ENCODE measurements around the gene ITGAD. TPM values are rescaled to one million over a fixed set of nuclear protein-coding genes. Genes with fewer than 3 reads are reported as not detected.

Gene ITGAD
- total and polyA plus RNA-seq, 11 donors, result 0.41 to 0.80 TPM; not detected in 9

DNA sequence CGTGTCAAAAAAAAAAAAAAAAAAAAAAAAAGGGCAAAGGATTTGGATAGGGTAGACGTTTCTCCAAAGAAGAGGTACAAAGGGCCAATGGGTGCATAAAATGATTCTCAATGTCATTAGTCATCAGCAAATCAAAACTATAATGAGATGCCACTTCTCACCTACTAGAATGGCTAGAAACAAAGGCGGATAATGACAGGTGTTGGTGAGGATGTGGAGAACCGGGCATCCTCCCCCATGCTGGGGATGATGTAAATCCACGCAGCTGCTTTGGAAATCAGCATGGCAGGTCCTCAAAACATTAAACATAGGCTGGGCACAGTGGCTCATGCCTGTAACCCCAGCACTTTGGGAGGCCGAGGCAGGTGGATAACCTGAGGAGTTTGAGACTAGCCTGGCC is 28.7 kb upstream of the ITGAD start:
- peaks cover 0 to 5% (median 0%) of the 10 kb centered on the region in 9 donors for H3K27me3 ChIP-seq
- intact Hi-C loops (cut with DNase I), result loop anchor here in 1 of 10 donors (5.0 kb wide), 1 partner anchor 97 kb away; no protein-coding TSS in a partner anchor
- no peaks in the 10 kb centered on the region for H3K9me3 ChIP-seq
- no peak overlapping the region for H3K4me3 ChIP-seq
- DNase-seq (peak in 1 of 5 donors; percentile 8), ATAC-seq (no peak)
- 72 to 86% (median 80%) methylated on average over 6 of the region's 6 CpGs for WGBS, 4 donors
- peaks cover 0 to 24% (median 0%) of the 10 kb centered on the region in 12 donors for H3K4me1 ChIP-seq
- H3K36me3 ChIP-seq, result no peaks in the 10 kb centered on the region
- TF ChIP-seq CTCF (IDR thresholded peaks at IDR 0.05), result no peak
- H3K27ac ChIP-seq, result no peak overlapping the region

DNA sequence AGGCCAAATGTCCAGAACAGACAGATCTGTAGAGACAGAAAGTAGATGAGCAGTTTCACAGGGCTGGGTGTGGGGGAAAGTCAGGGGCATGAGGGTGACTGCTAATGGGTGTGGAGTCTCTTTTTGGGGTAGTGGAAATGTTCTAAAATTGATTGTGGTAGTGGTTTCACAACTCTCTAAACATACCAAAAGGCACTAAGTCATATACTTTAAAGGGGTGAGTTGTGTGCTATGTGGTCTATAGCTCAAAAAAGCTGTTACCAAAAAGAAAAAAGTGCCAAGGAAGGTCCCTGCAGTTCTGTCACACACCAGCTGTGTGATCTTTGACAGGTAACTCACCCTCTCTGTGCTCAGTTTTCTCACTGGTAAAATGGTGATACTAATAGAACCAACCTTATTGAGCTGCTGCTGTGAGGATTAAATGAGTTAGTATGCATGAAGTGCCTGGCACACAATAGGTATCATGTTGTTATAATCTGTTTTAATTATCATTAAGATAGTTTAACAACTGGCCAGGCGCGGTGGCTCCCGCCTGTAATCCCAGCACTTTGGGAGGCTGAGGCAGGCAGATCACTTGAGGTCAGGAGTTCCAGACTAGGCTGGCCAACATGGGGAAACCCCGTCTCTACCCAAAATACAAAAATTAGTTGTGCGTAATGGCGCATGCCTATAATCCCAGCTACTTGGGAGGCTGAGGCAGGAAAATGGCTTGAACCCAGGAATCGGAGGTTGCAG is 27.8 kb upstream of the ITGAD start:
- H3K4me3 ChIP-seq, result no peak overlapping the region
- peaks cover 0 to 24% (median 0%) of the 10 kb centered on the region in 12 donors for H3K4me1 ChIP-seq
- intact Hi-C loops (cut with DNase I), result no loop called here
- peak in 1 of 5 donors; percentile 3 for DNase-seq
- H3K9me3 ChIP-seq, result no peaks in the 10 kb centered on the region
- H3K27ac ChIP-seq, result no peak overlapping the region
- WGBS, 4 donors, result 87 to 90% (median 88%) methylated on average over 7 of the region's 7 CpGs
- peaks cover 0 to 5% (median 0%) of the 10 kb centered on the region in 9 donors for H3K27me3 ChIP-seq
- TF ChIP-seq CTCF (IDR thresholded peaks at IDR 0.05), result no peak
- no peak for TF ChIP-seq POLR2A (IDR thresholded peaks at IDR 0.05)
- peak in 1 of 4 donors; percentile 11 for ATAC-seq
- no peaks in the 10 kb centered on the region for H3K36me3 ChIP-seq

GRCh38 chr16:31367853-31368252 is 25.3 kb upstream of the ITGAD start:
- ATAC-seq (peak in 2 of 4 donors; percentile 61 to 64), DNase-seq (no peak)
- intact Hi-C loops (cut with DNase I), result no loop called here
- H3K4me1 ChIP-seq, result peaks cover 0 to 24% (median 0%) of the 10 kb centered on the region in 12 donors
- H3K36me3 ChIP-seq, result peaks cover 0 to 7% (median 0%) of the 10 kb centered on the region in 9 donors
- no peaks in the 10 kb centered on the region for H3K9me3 ChIP-seq
- WGBS, 4 donors, result 77 to 82% (median 80%) methylated on average over 3 of the region's 3 CpGs
- peaks cover 0 to 7% (median 0%) of the 10 kb centered on the region in 9 donors for H3K27me3 ChIP-seq
- TF ChIP-seq POLR2A (IDR thresholded peaks at IDR 0.05), result no peak
- no peak for TF ChIP-seq CTCF (IDR thresholded peaks at IDR 0.05)
- peak overlapping the region in 1 of 12 donors; percentile 58 for H3K27ac ChIP-seq
- H3K4me3 ChIP-seq, result no peak overlapping the region

DNA sequence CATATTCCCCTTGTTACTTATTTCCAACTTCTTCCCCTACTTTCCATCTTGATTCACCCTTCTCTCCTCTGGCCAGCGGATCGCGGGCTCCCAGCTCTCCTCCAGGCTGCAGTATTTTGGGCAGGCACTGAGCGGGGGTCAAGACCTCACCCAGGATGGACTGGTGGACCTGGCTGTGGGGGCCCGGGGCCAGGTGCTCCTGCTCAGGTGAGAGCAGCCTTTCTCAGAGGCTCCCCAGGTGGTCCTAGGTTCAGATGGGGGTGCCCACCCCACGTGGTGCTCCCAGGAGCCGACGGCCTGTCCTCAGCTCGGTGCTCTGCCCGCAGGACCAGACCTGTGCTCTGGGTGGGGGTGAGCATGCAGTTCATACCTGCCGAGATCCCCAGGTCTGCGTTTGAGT is 22.1 kb upstream of the ITGAD start:
- intact Hi-C loops (cut with DNase I), result no loop called here
- 77 to 91% (median 90%) methylated on average over 12 of the region's 12 CpGs for WGBS, 4 donors
- peaks cover 0 to 14% (median 0%) of the 10 kb centered on the region in 12 donors for H3K9me3 ChIP-seq
- no peak overlapping the region for H3K27ac ChIP-seq
- H3K36me3 ChIP-seq, result peaks cover 0 to 16% (median 0%) of the 10 kb centered on the region in 9 donors
- peaks cover 0 to 15% (median 0%) of the 10 kb centered on the region in 12 donors for H3K4me1 ChIP-seq
- peaks cover 0 to 7% (median 0%) of the 10 kb centered on the region in 9 donors for H3K27me3 ChIP-seq
- TF ChIP-seq POLR2A (IDR thresholded peaks at IDR 0.05) (no peak), CTCF (IDR thresholded peaks at IDR 0.05) (no peak)
- ATAC-seq (no peak), DNase-seq (no peak)
- no peak overlapping the region for H3K4me3 ChIP-seq

All from heart left ventricle (tissue), 16 donors.